Kidney epithelial cell (primary cell): ENCODE data around the gene PKNOX2. TPM values are rescaled to one million over a fixed set of nuclear protein-coding genes. Genes with fewer than 3 reads are reported as not detected.

Experiments
- DNase-seq: peaks from one replicate; pipeline ENCODE4 v3.0.0-alpha.2; 2010; ENCODE audit warnings: low read depth
- H3K27me3 ChIP-seq: 2 replicates; pipeline ENCODE4 v1.6.0; 2011; ENCODE audit warnings: low read length; ENCODE audit not compliant: control insufficient read depth, insufficient read depth
- H3K36me3 ChIP-seq: 2 replicates; pipeline ENCODE4 v1.5.1; 2011; ENCODE audit warnings: low read length; ENCODE audit not compliant: control insufficient read depth, insufficient read depth
- H3K4me3 ChIP-seq: 2 replicates; pipeline ENCODE4 v1.5.1; 2011; ENCODE audit warnings: low read depth, mild to moderate bottlenecking, control low read depth, low read length
- total RNA-seq: library from RNA; depleted of rRNA; stranded (reverse); fragments of >200 nt; gene quantifications from 2 replicates; pipeline ENCODE4 v1.2.3, GENCODE V29; 2015
- TF ChIP-seq, protein P1 (sequence below): IDR thresholded peaks from 2 replicates; pipeline ENCODE4 v1.5.1; 2011; ENCODE audit warnings: mild to moderate bottlenecking, moderate library complexity, low read length, control low read depth, inconsistent platforms; ENCODE audit not compliant: insufficient read depth, poor library complexity, severe bottlenecking

Gene PKNOX2
- total RNA-seq, 1 donor from 2014 or later, result 0.42 TPM

DNA sequence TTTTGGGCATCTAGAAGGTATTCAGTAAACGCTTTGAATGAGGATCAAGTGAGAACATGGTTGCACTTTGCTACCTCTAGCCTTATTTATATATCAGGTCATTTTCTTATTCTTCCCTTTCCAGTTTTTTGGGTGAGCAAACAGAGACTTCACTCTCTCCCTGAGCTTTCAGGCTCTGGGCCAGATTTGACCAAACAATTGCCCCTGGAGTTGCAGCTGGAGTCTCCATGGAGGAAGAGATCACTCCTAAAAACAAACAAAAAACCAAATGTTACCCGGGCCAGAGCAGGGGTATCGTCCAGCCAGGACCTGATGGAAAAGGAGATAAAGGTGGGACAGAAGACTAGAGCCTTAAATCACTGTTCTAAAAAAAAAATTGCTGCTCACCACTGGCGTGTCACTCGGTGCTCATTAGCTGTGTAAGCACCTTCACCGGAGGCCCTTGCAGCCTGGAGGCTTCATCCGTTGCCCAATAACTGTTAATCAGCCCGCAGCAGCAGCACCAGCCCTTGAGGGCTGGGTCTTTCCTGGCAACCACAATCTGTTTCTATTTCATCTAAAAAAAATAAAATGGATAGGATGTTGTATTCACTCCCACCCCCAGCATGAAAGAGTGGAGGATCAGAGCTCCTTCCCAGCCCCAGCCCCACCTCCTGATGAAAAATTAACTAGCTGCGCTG lies 125.0 kb downstream of the PKNOX2 start:
- no peaks in the 10 kb centered on the region for H3K36me3 ChIP-seq
- no peak overlapping the region for H3K4me3 ChIP-seq
- DNase-seq, result no peak
- TF ChIP-seq, protein P1, sequence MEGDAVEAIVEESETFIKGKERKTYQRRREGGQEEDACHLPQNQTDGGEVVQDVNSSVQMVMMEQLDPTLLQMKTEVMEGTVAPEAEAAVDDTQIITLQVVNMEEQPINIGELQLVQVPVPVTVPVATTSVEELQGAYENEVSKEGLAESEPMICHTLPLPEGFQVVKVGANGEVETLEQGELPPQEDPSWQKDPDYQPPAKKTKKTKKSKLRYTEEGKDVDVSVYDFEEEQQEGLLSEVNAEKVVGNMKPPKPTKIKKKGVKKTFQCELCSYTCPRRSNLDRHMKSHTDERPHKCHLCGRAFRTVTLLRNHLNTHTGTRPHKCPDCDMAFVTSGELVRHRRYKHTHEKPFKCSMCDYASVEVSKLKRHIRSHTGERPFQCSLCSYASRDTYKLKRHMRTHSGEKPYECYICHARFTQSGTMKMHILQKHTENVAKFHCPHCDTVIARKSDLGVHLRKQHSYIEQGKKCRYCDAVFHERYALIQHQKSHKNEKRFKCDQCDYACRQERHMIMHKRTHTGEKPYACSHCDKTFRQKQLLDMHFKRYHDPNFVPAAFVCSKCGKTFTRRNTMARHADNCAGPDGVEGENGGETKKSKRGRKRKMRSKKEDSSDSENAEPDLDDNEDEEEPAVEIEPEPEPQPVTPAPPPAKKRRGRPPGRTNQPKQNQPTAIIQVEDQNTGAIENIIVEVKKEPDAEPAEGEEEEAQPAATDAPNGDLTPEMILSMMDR, result no peak
- no peaks in the 10 kb centered on the region for H3K27me3 ChIP-seq

DNA sequence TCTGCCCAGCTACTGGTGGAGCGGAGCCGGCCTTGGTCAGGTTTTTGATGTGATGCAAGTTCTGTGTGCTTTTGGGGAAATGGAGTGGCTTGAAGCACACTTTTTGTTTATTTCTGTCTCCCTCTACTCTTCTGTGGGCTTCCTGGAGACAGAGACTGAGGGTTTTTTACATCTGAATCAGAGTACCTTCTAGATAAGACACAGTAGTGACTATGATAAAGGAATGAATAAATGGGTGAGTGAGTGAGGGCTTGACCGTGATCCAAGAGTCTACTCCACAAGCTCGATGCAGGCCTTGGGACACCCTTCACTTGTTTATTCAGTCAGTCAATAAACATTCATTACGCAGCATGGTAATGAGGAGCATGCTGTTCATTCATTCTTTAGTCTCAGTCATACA lies 125.7 kb downstream of the PKNOX2 start:
- Histone ChIP-seq H3K36me3 (no peaks in the 10 kb centered on the region), H3K27me3 (no peaks in the 10 kb centered on the region), H3K4me3 (no peak overlapping the region)
- TF ChIP-seq, protein P1, result no peak
- no peak for DNase-seq

DNA sequence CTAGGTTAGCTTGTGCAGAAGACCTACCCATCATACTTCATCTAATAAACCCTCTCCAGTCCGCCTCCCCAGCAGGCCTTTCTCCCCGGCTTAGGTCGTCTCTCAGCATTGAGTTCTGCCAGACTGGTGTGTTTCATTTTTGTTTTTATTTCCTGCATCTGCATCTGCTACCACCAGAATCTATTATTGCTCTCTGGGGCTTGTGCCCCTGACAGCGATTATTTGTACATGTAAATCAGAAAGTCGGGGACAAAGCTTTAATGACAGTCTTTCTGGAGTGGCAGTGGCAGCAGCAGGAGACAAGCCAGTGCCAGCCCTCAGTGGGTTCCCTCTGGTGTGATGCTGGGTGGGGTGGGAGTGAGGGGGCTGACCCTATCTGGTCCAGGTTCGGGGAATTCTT lies 127.5 kb downstream of the PKNOX2 start:
- DNase-seq, result no peak
- Histone ChIP-seq H3K36me3 (no peaks in the 10 kb centered on the region), H3K4me3 (no peak overlapping the region), H3K27me3 (no peaks in the 10 kb centered on the region)
- TF ChIP-seq, protein P1, result no peak

DNA sequence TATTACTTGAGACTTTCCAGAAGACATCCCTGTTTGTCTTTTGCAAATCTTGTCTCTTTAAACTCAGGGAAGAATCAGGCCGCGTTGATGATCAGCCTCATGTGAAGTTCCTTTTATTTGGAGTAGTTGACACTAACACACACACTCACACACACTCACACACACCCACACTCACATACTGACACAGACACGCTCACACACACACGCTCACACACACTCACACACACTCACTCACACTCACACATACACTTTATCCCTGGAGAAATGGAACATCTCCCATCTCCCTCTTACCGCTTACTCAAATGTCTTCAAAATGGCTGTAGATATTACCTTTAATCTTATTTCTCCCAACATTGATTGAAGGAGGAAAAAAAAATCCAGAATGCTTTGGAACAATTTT lies 129.0 kb downstream of the PKNOX2 start:
- no peak for DNase-seq
- H3K27me3 ChIP-seq, result no peaks in the 10 kb centered on the region
- no peaks in the 10 kb centered on the region for H3K36me3 ChIP-seq
- TF ChIP-seq, protein P1, result no peak
- no peak overlapping the region for H3K4me3 ChIP-seq

DNA sequence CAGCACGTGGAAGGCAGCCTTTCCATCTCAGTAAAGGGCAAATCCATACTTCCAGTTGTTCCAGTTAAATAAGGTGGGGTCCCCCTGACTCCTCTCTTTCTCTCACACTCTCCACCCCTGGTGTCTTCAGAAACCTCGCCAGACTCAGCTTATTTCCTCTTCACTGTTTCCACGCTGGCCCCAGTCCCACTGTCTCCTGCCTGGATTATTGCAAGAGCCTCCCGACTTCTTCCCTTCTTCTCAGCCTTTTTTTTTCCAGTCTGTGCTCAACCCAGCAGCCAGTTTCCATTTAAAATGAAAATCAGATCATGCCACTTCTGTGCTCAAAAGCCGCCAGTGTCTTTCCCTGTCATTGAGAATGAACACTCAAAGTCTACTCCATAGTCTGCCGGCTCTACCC lies 131.4 kb downstream of the PKNOX2 start:
- TF ChIP-seq, protein P1, result no peak
- no peak for DNase-seq
- no peaks in the 10 kb centered on the region for H3K27me3 ChIP-seq
- H3K36me3 ChIP-seq, result no peaks in the 10 kb centered on the region
- no peak overlapping the region for H3K4me3 ChIP-seq

DNA sequence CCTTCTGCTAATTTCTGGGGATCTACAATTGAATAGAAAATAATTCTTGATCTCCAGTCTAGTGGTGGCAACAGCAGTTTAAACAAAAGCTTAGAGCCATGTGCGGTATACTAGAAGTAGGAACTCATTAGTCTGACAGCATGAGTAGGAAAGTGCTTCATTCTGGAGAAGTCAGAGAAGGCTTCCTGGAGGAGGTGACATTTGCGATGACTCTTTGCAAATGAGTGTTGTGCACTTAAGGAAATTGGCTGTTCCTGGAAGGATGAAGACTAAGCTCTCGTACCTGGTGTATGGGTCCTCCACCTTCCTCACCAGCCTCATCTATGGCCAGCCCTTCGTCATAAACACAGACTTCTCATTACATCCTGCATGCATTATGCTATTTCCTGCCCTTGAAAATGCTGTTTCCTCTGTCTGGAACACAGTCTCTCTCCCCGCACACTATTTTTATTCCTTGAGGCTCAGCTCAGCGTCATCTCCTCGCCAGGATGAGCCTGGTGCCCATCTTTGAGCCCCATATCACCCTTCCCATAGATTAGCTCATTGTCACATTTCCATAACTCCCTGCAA lies 132.9 kb downstream of the PKNOX2 start:
- no peak for DNase-seq
- Histone ChIP-seq H3K36me3 (no peaks in the 10 kb centered on the region), H3K27me3 (no peaks in the 10 kb centered on the region), H3K4me3 (no peak overlapping the region)
- TF ChIP-seq, protein P1, result no peak
